ENCODE results near the gene ADK.
"Not testable (repeated sequence)": the region's sequence is repeated elsewhere in the genome, so short reads cannot be mapped to it uniquely, and the experiment has no call there.

ADK gene

GRCh38 chr10:74433595-74433956 lies 282.6 kb downstream of the ADK start:
- DNase-seq, result no peak

DNA sequence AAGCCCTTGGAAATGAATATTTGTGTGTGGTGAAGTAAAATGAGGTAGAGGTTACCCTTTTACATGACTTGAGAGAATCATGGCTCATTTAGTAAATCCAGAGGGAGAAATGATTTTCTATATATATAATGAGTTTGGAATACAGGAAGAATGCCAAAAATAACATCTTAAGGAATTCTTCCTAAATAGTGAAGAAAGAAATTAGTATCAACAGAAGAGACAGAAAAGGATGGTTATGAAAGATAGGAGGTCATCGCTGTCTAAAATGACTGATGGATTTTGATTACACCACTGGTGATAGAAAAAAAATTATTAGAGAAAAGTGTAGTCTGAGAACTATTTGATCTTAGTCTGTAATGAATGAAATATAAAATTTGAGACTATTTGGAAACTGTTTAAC lies 283.0 kb downstream of the ADK start:
- peak; percentile 35 for DNase-seq

GRCh38 chr10:74434547-74434946 lies 283.5 kb downstream of the ADK start:
- DNase-seq, result no peak

- DNase-seq, result no peak
Observed at GRCh38 chr10:74436523-74437170, 285.6 kb downstream of the ADK start.

GRCh38 chr10:74437822-74438221 lies 286.8 kb downstream of the ADK start:
- DNase-seq, result peak; percentile 81

DNA sequence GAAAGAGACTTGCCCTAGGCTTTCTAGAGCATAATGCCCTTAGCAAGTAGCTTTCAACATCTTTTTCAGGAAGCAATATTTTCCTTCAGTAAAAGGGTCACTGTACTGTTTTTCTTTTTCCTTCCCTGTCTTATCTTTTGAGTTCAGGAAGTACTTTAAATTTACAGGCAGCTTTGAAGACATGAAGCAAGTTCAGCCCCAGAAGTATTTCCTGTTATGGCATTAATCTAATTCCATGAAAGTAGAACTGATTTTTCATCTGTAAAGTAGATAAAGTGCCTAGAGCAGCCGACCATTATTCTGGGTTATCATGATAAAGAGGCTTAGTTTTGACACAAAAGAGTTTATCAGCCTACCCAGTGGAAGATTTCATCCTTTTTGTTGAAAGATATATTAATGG lies 288.2 kb downstream of the ADK start:
- no peak for DNase-seq

DNA sequence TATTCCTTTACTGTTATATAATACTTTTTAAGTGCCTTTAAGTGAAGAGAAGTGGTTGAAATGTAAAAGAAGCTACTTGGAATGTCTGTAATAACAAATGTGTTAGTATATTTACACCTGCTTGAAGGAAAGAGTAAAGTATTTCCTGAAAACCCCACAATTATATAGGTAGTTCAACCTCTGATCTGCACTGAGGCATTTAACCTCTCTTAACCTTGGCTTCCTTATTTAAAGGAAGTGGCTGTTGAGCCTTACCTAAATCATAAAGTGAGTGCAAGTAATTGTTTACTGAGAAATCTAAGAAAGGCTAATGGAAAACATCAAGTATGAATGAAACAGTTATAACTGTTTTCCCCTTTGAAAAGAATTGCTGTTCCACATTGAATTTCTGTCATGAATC lies 294.5 kb downstream of the ADK start:
- no peak for DNase-seq

DNA sequence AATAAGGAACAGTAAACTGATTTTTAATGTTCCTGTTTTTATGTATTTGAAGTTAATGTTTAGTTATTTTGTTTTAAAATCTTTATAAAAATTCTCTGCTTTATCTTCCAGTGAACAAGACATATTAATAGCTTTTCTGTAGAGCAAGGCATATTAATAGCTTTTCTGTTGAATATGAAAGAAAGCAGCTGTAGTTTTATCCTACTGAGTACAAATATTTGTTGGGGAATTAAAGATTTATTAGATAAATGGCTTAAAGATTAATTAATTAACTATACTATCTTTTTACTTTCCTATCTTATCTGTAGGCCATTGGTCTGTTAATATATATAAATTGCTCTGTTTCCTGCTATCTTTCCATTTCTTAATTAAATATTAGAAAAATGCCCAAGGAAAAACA lies 299.6 kb downstream of the ADK start:
- DNase-seq, result no peak

DNA sequence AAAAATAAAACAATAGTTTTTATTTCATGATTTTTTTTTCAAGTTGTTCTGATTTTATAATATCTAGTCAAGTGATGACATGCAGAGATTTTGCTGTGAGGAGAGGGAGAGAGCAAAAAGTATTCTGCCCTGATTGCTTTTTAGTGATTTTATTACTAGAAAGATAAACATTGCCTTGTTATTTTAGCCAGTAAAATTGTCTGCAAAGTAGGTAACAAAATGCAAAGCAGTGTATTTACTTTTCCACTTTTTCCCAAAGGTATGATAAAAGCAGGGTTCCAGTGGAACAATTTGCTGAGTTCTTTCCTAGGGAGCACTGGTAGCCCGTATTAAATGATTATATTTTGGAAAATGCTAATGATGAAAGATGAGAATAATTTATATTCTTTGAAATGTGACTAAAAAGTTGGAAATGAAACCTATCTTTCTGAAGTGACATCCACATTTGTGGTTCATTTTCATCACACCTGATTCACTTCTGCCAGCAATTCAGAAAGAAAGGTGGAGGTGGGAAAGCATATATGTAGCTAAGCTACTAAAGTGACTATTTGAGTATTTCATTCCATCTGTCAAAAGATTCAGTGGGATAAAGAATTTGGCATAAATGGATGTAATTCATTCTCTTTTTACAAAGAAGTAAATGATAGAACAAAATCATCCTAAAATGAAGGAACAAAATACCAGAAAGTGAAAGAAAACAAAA lies 300.3 kb downstream of the ADK start:
- DNase-seq, result no peak

DNA sequence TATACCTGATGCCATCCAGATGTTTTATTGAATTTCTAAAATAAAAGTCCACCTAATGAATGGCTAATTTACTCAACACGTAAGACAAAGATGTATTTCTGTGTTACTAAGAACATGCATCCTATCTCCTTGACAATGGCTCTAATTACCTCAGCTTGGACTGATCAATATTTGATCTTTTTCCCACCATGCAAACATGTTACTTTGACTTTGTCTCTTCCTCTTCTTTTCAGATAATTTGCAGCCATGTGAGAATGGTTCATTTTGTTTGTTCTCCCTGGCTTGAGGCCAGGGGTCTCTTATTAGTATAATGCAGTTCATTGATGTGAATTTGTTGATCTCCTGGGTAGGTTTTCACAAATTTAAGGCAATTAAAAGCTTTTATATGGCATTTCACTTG lies 302.1 kb downstream of the ADK start:
- DNase-seq, result no peak

DNA sequence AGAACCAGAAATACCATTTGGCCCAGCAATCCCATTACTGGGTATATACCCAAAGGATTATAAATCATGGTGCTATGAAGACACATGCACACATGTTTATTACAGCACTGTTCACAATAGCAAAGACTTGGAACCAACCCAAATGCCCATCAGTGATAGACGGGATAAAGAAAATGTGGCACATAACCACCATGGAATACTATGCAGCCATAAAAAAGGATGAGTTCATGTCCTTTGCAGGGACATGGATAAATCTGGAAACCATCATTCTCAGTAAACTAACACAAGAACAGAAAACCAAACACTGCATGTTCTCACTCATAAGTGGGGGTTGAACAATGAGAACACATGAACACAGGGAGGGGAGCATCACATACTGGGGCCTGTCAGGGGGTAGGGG lies 306.5 kb downstream of the ADK start:
- DNase-seq, result not testable (repeated sequence)

DNA sequence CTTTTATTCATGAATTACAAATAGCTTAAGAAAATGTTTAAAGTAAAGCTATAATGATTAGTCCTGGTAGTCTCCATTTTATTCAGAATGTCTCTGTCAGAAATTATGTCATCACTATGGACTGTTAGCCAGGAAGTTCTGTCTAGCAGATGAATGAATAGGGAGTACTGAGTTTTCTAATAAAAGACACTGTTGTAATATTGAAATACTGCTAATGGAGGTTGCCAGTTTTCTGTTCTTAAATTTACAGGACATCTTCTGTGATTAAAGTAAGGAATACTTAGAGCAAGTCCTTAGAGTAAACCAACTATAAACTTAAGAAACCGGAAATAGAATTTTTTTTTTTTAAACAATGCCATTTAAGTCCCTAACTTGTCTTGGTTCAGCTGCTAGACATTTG lies 309.8 kb downstream of the ADK start:
- peak; percentile 6 for DNase-seq

DNA sequence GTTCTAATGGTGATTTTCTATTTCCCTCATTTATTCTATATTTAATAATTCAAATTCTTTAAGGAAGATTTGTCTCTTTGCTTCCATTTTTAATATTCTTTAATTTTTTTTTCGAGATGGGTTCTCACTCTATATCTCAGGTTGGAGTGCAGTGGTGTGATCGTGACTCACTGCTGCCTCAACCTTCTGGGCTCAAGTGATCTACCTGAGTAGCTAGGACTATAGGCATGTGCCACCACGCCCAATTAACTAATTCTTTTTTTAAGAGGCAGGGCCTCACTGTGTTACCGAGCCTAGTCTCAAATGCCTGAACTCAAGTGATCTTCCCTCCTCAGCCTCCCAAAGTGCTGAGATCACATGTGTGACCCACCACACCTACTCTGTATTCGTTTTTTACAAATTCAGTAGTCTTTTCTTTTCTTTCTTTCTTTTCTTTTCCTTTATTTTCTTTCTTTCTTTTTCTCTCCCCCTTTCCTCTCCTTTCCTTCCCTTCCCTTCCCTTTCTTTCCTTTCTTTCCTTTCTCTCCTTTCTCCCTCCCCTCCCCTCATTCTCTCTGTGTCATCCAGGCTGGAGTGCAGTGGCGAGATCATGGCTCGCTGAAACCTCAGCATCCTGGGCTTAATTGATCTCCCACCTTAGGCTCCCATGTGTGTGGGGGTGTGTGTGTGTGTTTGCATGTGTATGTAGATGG lies 323.1 kb downstream of the ADK start:
- DNase-seq, result no peak

DNA sequence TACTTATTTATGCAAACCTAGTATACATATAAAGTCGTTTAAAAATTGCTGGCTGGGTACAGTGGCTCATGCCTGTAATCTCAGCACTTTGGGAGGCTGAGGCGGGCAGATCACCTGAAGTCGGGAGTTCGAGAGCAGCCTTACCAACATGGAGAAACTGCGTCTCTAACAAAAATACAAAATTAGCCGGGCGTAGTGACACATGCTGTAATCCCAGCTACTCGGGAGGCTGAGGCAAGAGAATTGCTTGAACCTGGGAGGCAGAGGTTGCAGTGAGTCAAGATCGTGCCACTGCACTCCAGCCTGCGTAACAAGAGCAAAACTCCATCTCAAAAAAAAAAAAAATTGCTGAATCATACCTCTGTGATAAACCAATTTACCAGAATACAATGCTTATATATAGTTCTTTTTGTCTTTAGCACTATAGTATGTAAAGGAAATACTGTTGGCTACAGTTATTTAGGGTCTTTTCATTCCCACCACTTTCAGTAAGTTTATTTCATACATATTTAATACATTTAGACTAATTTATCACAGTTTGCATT lies 325.2 kb downstream of the ADK start:
- not testable (repeated sequence) for DNase-seq

DNA sequence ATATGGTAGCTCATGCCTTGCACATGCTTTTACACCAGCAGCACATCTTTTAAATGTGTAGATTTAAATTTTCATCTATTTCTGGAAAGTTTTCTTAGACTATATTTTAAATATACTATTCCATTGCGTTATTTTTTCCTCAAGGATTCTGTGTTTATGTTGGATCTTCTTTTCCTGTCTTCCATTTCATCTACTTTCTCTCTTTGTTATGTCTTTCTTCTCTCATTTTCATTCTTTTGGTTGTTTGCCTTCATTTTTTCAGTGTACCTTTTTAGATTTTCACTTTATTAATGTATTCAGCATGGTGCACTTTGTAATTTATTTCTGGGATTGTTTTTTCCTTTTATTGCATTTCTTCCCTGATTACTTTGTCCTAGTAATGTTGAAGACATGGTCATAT lies 329.8 kb downstream of the ADK start:
- no peak for DNase-seq

DNA sequence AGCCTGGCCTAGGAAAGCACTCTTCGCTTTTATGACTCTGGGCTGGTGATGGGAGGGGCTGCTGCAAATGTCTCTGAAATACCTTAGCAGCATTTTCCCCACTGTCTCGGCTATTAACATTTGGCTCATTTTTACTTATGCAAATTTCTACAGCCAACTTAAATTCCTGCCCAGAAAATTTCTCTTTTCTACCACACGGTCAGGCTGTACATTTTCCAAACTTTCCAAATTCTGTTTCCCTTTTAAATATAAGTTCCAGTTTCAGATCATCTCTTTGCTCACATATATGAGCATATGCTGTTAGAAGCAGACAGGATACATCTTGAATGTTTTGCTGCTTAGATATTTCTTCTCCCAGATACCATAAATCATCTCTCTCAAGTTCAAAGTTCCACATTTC lies 332.3 kb downstream of the ADK start:
- no peak for DNase-seq

GRCh38 chr10:74485283-74485682 lies 334.3 kb downstream of the ADK start:
- no peak for DNase-seq

DNA sequence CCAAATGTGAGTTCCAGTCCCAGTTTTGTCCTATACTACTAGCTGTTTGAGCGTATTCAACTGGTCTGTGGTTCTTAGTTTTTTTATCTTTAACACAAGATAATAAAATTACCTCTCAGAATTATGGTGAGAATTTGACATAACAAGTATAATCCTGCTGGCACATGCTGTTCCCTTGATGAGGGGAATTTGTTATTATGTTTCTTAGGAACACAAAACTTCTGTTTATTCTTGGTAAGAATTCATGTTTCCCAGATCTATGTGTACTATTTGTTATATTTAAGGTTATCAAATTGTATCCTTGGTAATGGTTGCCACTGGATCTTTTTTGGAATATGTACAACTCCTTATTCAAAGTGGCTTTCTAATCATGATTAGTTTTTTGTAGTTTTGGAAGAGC lies 335.6 kb downstream of the ADK start:
- DNase-seq, result no peak

- no peak for DNase-seq
Observed at GRCh38 chr10:74488907-74489306, 337.9 kb downstream of the ADK start.

DNA sequence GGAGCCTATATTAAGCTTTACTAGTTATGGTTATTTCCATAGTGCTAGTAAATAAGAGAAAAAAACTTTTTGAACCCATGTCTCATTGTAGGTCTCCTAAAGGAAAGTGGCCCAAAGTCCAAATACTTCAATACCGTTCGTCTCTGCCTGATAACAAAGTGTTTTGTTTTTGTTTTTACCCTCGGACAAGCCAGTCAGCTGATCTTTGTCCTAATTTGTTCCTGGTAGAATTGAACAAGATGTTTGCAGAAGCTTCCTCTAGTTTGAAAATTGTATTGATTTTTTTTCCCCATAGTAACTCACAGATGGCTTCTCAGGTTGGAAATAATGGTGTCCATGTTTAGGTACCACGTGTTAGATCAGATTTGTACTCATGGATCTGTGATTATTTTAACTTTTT lies 339.5 kb downstream of the ADK start:
- DNase-seq, result no peak

- no peak for DNase-seq
Observed at GRCh38 chr10:74491014-74491413, 340.0 kb downstream of the ADK start.

DNA sequence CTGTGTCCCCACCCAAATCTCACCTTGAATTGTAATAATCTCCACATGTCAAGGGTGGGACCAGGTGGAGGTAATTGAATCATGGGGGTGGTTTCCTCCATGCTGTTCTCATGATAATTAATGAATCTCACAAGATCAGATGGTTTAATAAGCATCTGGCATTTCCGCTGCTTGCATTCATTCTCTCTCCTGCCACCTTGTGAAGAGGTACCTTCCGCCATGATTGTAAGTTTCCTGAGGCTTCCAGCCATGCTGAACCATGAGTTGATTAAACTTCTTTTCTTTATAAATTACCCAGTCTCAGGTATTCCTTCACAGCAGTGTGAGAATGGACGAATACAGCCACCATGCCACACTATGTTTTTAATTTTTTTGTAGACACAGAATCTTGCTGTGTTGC lies 345.3 kb downstream of the ADK start:
- not testable (repeated sequence) for DNase-seq

DNA sequence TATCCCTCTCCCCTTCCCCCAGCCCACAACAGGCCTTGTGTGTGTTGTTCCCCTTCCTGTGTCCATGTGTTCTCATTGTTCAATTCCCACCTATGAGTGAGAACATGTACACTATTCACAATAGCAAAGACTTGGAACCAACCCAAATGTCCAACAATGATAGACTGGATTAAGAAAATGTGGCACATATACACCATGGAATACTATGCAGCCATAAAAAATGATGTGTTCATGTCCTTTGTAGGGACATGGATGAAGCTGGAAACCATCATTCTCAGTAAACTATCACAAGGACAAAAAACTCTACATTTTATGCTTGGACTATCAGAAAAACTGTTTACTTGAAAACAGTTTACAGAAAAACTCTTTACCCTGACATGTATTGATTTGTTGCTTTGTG lies 347.6 kb downstream of the ADK start:
- DNase-seq, result not testable (repeated sequence)

DNA sequence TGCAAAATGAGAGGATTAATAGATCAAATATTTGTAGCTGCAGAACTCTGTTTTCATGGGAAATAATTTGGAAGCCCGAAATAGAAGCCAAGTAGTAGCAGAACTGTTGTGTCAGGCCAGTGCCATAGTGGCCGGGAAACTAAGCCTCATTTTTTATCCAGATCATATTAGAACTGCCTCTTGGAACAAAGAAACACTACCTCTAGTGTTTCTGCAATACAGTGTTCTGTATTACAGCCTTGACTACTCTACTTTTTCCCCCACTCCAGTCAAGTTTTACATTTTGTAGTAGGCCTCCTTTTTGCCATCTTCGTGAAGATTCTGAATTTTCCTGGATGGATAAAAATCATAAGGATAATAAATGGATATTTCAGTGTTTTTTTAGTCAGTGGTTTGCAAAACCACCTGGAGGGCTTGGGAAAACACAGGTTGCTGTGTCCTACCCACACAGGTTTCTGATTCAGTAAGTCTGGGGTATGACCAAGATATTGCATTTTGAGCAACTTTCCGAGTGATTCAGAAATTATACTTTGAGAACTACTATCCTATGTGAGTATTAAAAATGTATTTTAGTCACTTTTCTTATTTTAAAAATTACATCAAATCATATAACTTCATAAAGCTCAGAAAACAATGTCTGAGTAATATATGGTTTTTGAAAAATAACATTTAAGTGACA lies 349.1 kb downstream of the ADK start:
- no peak for DNase-seq
